Endothelial cell of umbilical vein (primary cell): ENCODE data around the gene ITPR1. TPM values are rescaled to one million over a fixed set of nuclear protein-coding genes. Genes with fewer than 3 reads are reported as not detected.

Source experiments
- BruUV-seq: library from RNA; stranded (reverse); fragments of 400-500 nt; replicated peaks from 2 replicates; lab custom pipeline; 2021; lab: Mats Ljungman, UMichigan
- CTCF ChIA-PET: fragments of 300-600, 350-600 bp; sonication (Branson Sonifier 250); formaldehyde crosslinking; loops from one replicate; lab custom pipeline; 2021; ENCODE audit warnings: antibody characterized with exemption, inconsistent platforms; lab: Charles Lee
- POLR2A ChIA-PET: fragments of 300-600, 350-600 bp; sonication (Branson Sonifier 250); formaldehyde crosslinking; loops from one replicate; lab custom pipeline; 2021; ENCODE audit warnings: antibody characterized with exemption, inconsistent platforms; lab: Charles Lee
- DNase-seq: peaks from one replicate; pipeline ENCODE4 v3.0.0-alpha.2; 2011; ENCODE audit warnings: low read depth, low spot score
- FAIRE-seq: peaks from 2 replicates; lab custom pipeline; 2011; peaks lifted over from hg19 to GRCh38; lab: Jason Lieb, UNC
- H2AFZ ChIP-seq: 2 replicates; pipeline ENCODE4 v1.6.0; 2012; ENCODE audit warnings: low read depth, low read length, control low read depth, inconsistent platforms
- H3K27ac ChIP-seq: 2 replicates; pipeline ENCODE4 v1.5.1; 2011; ENCODE audit warnings: low read depth, mild to moderate bottlenecking, control low read depth, low read length, moderate library complexity; ENCODE audit not compliant: insufficient read depth
- H3K27me3 ChIP-seq, 2 experiments: 2 replicates each; pipeline versions ENCODE4 v1.6.0 to v1.6.1; 2011; ENCODE audit warnings: low read length in 2 of 2, mixed read lengths in 1 of 2; ENCODE audit not compliant: control insufficient read depth in 2 of 2, insufficient read depth in 2 of 2
- H3K36me3 ChIP-seq, 2 experiments: 2 replicates in 1 of 2; 3 replicates in 1 of 2; pipeline ENCODE4 v1.5.1; 2011; ENCODE audit warnings: low read length in 2 of 2, mild to moderate bottlenecking in 1 of 2, moderate library complexity in 1 of 2; ENCODE audit not compliant: control insufficient read depth in 2 of 2, insufficient read depth in 2 of 2; ENCODE audit errors: extremely low read depth in 1 of 2
- H3K4me1 ChIP-seq: 3 replicates; pipeline ENCODE4 v1.5.1; 2011; ENCODE audit warnings: mild to moderate bottlenecking, low read length; ENCODE audit not compliant: control insufficient read depth, insufficient read depth; ENCODE audit errors: extremely low read depth
- H3K4me2 ChIP-seq: 2 replicates; pipeline ENCODE4 v1.6.1; 2011; ENCODE audit warnings: low read length, control low read depth, mixed read lengths; ENCODE audit not compliant: insufficient read depth
- H3K4me3 ChIP-seq, 3 experiments: fragments of 200-600 bp in 1 of 3; sonication (generic), shearing (Covaris generic) in 1 of 3; replicated peaks in 1 of 3; 2 replicates each; pipeline ENCODE4 v1.5.1; 2011 to 2016; ENCODE audit warnings: control low read depth in 3 of 3, low read length in 3 of 3, mild to moderate bottlenecking in 2 of 3, inconsistent platforms in 1 of 3, low read depth in 1 of 3, moderate library complexity in 1 of 3; ENCODE audit not compliant: insufficient read depth in 1 of 3
- H3K79me2 ChIP-seq: 2 replicates; pipeline ENCODE4 v1.6.0; 2012; ENCODE audit warnings: low read length, inconsistent platforms; ENCODE audit not compliant: control insufficient read depth, insufficient read depth
- H3K9ac ChIP-seq: replicated peaks from 2 replicates; pipeline ENCODE3; 2011; ENCODE audit warnings: low read length, control low read depth; ENCODE audit not compliant: insufficient read depth; ENCODE audit errors: extremely low read depth
- H3K9me1 ChIP-seq: replicated peaks from 3 replicates; pipeline ENCODE4 v1.6.0; 2011; ENCODE audit warnings: mild to moderate bottlenecking, low read length; ENCODE audit not compliant: control insufficient read depth, insufficient read depth; ENCODE audit errors: extremely low read depth
- H3K9me3 ChIP-seq: replicated peaks from 2 replicates; pipeline ENCODE4 v1.5.1; 2012; ENCODE audit warnings: low read length, inconsistent platforms; ENCODE audit not compliant: control insufficient read depth, insufficient read depth
- H4K20me1 ChIP-seq: replicated peaks from 2 replicates; pipeline ENCODE3; 2011; ENCODE audit warnings: mild to moderate bottlenecking, low read length; ENCODE audit not compliant: control insufficient read depth, insufficient read depth; ENCODE audit errors: extremely low read depth
- EZH2 ChIP-seq: IDR thresholded peaks from 2 replicates; pipeline ENCODE4 v1.6.1; 2012; ENCODE audit warnings: borderline replicate concordance, low read depth, mild to moderate bottlenecking, moderate library complexity, low read length, inconsistent platforms; ENCODE audit not compliant: severe bottlenecking
- FOS ChIP-seq: IDR thresholded peaks from 2 replicates; pipeline ENCODE4 v1.6.1; 2011; ENCODE audit warnings: mild to moderate bottlenecking, low read length, moderate library complexity, borderline replicate concordance; ENCODE audit not compliant: insufficient read depth
- GATA2 ChIP-seq: IDR thresholded peaks from 2 replicates; pipeline ENCODE4 v1.7.0; 2011; ENCODE audit warnings: low read depth, mild to moderate bottlenecking, moderate library complexity, mixed read lengths, low read length; ENCODE audit not compliant: insufficient read length, insufficient read depth
- JUN ChIP-seq: IDR thresholded peaks from 2 replicates; pipeline ENCODE4 v1.6.1; 2011; ENCODE audit warnings: borderline replicate concordance, low read depth; ENCODE audit not compliant: insufficient read length, insufficient read depth
- MYC ChIP-seq: IDR thresholded peaks from one replicate; pipeline ENCODE4 v1.6.1; 2011; ENCODE audit warnings: mild to moderate bottlenecking, low read depth, low read length
- POLR2A ChIP-seq: IDR thresholded peaks from 2 replicates; pipeline ENCODE4 v1.6.1; 2012; ENCODE audit warnings: low read depth, mild to moderate bottlenecking, control low read depth, low read length
- POLR2AphosphoS5 ChIP-seq: IDR thresholded peaks from 2 replicates; pipeline ENCODE4 v1.6.1; 2012; ENCODE audit warnings: low read depth, mild to moderate bottlenecking, control low read depth, low read length, moderate library complexity; ENCODE audit not compliant: insufficient read depth
- dilution Hi-C: fragments of 300-500 bp; cut with MboI; formaldehyde crosslinking; loops from one replicate; pipeline ENCODE4 v1.15.0; 2019; ENCODE audit warnings: low sequenced_read_pairs; ENCODE audit not compliant: extremely low pct_ligation_motif_present
- intact Hi-C: fragments of 100-400 bp; cut with micrococcal nuclease; formaldehyde crosslinking; loops from one replicate; pipeline ENCODE4 v1.10.0; 2022
- polyA plus RNA-seq, 4 experiments: library from polyadenylated mRNA; depleted of rRNA in 3 of 4; stranded (reverse) in 3 of 4; unstranded in 1 of 4; fragments of >200 nt; gene quantifications; 2 replicates each; pipeline versions ENCODE4 v1.2.1 to v1.2.3, GENCODE V29; 2011 to 2012; ENCODE audit warnings: missing spikeins in 1 of 4
- total RNA-seq: library from RNA; stranded (reverse); gene quantifications from 2 replicates; pipeline ENCODE4 v1.2.3, GENCODE V29; 2021
- TF ChIP-seq, protein P1 (sequence below), 2 donors: IDR thresholded peaks; 1 replicate in 1 of 2; 2 replicates in 1 of 2; pipeline ENCODE4 v1.5.1; 2011; ENCODE audit warnings: low read length in 2 of 2, mild to moderate bottlenecking in 2 of 2, moderate library complexity in 2 of 2, control low read depth in 1 of 2, inconsistent platforms in 1 of 2, low read depth in 1 of 2; ENCODE audit not compliant: insufficient read depth in 1 of 2; ENCODE audit errors: extremely low read depth in 1 of 2
- TF ChIP-seq, protein P2 (sequence below): IDR thresholded peaks from 2 replicates; pipeline ENCODE4 v1.6.1; 2011; ENCODE audit not compliant: insufficient read depth, insufficient read length

The ITPR1 gene
- total and polyA plus RNA-seq, 2 donors (not counting 3 experiments of a cell fraction or from before 2014, with no cell fraction given): 5.1 to 16.1 TPM

DNA sequence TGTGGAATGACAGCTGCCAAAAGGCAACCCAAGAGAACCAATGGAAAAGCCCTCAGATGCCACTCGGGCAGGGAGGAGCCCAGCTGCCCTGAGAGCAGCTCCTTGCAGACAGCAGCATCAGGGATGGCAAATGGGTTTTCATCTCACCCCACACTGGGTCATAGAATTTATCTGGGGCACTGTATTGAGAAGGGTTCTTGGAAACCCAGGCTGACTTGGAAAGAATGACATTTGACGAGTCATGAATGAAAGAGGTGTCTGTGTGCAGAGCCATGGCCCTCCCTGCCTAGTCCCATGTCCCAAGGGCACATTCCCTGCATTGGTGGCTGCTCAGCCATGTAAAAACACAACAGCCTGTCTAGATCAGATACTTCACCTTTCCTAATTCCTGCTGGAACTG lies 328.2 kb downstream of the ITPR1 start:
- CTCF ChIA-PET: no interaction called here
- Histone ChIP-seq H3K36me3 (no peaks in the 10 kb centered on the region), H3K4me1 (peaks cover 17% of the 10 kb centered on the region), H2AFZ (no peak overlapping the region), H3K4me2 (no peak overlapping the region), H3K9me1 (no peaks in the 10 kb centered on the region), H3K4me3 (no peak overlapping the region), H3K9me3 (no peaks in the 10 kb centered on the region), H4K20me1 (no peaks in the 10 kb centered on the region), H3K9ac (no peak overlapping the region), H3K27ac (no peak overlapping the region), H3K79me2 (no peaks in the 10 kb centered on the region), H3K27me3 (no peaks in the 10 kb centered on the region)
- dilution Hi-C loops: no loop called here
- TF ChIP-seq, protein P1, sequence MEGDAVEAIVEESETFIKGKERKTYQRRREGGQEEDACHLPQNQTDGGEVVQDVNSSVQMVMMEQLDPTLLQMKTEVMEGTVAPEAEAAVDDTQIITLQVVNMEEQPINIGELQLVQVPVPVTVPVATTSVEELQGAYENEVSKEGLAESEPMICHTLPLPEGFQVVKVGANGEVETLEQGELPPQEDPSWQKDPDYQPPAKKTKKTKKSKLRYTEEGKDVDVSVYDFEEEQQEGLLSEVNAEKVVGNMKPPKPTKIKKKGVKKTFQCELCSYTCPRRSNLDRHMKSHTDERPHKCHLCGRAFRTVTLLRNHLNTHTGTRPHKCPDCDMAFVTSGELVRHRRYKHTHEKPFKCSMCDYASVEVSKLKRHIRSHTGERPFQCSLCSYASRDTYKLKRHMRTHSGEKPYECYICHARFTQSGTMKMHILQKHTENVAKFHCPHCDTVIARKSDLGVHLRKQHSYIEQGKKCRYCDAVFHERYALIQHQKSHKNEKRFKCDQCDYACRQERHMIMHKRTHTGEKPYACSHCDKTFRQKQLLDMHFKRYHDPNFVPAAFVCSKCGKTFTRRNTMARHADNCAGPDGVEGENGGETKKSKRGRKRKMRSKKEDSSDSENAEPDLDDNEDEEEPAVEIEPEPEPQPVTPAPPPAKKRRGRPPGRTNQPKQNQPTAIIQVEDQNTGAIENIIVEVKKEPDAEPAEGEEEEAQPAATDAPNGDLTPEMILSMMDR (IDR thresholded peaks at IDR 0.05; ENCODE audit: extremely low read depth in 1 of 2, insufficient read depth in 1 of 2, low read depth in 1 of 2, low read length in 2 of 2): no peak
- TF ChIP-seq FOS (no peak), POLR2A (no peak), GATA2 (no peak), EZH2 (no peak), JUN (no peak), MYC (no peak), POLR2AphosphoS5 (no peak)
- TF ChIP-seq, protein P2, sequence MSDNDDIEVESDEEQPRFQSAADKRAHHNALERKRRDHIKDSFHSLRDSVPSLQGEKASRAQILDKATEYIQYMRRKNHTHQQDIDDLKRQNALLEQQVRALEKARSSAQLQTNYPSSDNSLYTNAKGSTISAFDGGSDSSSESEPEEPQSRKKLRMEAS: no peak
- DNase-seq (no peak), FAIRE-seq (no peak)
- no TSS peak for BruUV-seq
- intact Hi-C loops: no loop called here
- POLR2A ChIA-PET: interaction anchor here (0.6 kb wide), 1 partner anchor 14 kb away, joined by 5 read pairs; no protein-coding TSS in a partner anchor
